HEK293 (cell line): ENCODE measurements around the gene GALNT16.

Experiments used
- CTCF ChIA-PET: fragments of 350-600 bp; formaldehyde crosslinking; extraction: SDS; loops from one replicate; lab custom pipeline; 2021; ENCODE audit warnings: antibody characterized with exemption; lab: Yijun Ruan, JAX
- POLR2A ChIA-PET: fragments of 300-600 bp; formaldehyde crosslinking; extraction: SDS; loops from one replicate; lab custom pipeline; 2020; ENCODE audit warnings: antibody characterized with exemption, inconsistent platforms; lab: Yijun Ruan, JAX
- H3K27ac ChIP-seq: fragments of 200-500 bp; sonication (Bioruptor generic); 2 replicates; pipeline ENCODE4 v1.5.1; 2014; ENCODE audit warnings: low read depth, low read length, control low read depth, inconsistent platforms; ENCODE audit errors: extremely low read depth
- H3K36me3 ChIP-seq, 2 experiments: fragments of 200-500 bp in 1 of 2; sonication (Bioruptor generic) in 1 of 2; 1 replicate in 1 of 2; 2 replicates in 1 of 2; pipeline ENCODE4 v1.5.1; 2014 to 2017; ENCODE audit warnings: inconsistent platforms in 2 of 2, low read length in 2 of 2; ENCODE audit not compliant: control insufficient read depth in 2 of 2, insufficient read depth in 1 of 2
- H3K4me1 ChIP-seq: fragments of 200-500 bp; sonication (Bioruptor generic); 2 replicates; pipeline ENCODE4 v1.5.1; 2014; ENCODE audit warnings: mild to moderate bottlenecking, low read length, inconsistent platforms; ENCODE audit not compliant: control insufficient read depth, insufficient read depth
- H3K4me3 ChIP-seq: 2 replicates; pipeline ENCODE4 v1.5.1; 2011; ENCODE audit warnings: low read depth, mild to moderate bottlenecking, control low read depth, low read length, moderate library complexity
- H3K9me3 ChIP-seq: fragments of 200-500 bp; sonication (Bioruptor generic); 2 replicates; pipeline ENCODE4 v1.5.1; 2014; ENCODE audit warnings: low read depth, low read length, inconsistent platforms; ENCODE audit not compliant: control insufficient read depth, insufficient read depth
- BCL11A ChIP-seq: fragments of 450-650 bp; formaldehyde crosslinking; IDR thresholded peaks from 2 replicates; pipeline ENCODE4 v1.5.1; 2016; ENCODE audit warnings: low read depth, missing biosample characterization, missing genetic modification characterization
- HOXA7 ChIP-seq: sonication (generic); formaldehyde crosslinking; IDR thresholded peaks from 2 replicates; pipeline ENCODE4 v1.8.1; 2022; ENCODE audit warnings: missing genetic modification reagents, borderline replicate concordance
- HOXC10 ChIP-seq: sonication (generic); formaldehyde crosslinking; IDR thresholded peaks from 2 replicates; pipeline ENCODE4 v1.8.1; 2023; ENCODE audit warnings: mild to moderate bottlenecking, missing genetic modification reagents
- ZNF174 ChIP-seq: fragments of 450-650 bp; formaldehyde crosslinking; IDR thresholded peaks from 2 replicates; pipeline ENCODE4 v1.5.0; 2017; ENCODE audit warnings: missing biosample characterization, mild to moderate bottlenecking, missing genetic modification characterization
- ZNF184 ChIP-seq: fragments of 450-650 bp; IDR thresholded peaks from 2 replicates; pipeline ENCODE4 v1.5.1; 2018; ENCODE audit warnings: missing biosample characterization, mild to moderate bottlenecking, missing genetic modification characterization
- ZNF354C ChIP-seq: fragments of 450-650 bp; formaldehyde crosslinking; IDR thresholded peaks from 2 replicates; pipeline ENCODE4 v1.5.1; 2016; ENCODE audit warnings: missing biosample characterization, missing genetic modification characterization, low read depth, borderline replicate concordance
- ZNF391 ChIP-seq: fragments of 450-650 bp; formaldehyde crosslinking; IDR thresholded peaks from 2 replicates; pipeline ENCODE4 v1.5.1; 2016; ENCODE audit warnings: low read depth, missing biosample characterization, missing genetic modification characterization, borderline replicate concordance
- ZNF416 ChIP-seq: fragments of 450-650 bp; formaldehyde crosslinking; IDR thresholded peaks from 2 replicates; pipeline ENCODE4 v1.5.1; 2016; ENCODE audit warnings: missing biosample characterization, missing genetic modification characterization
- ZNF423 ChIP-seq: fragments of 450-650 bp; formaldehyde crosslinking; IDR thresholded peaks from 2 replicates; pipeline ENCODE4 v1.5.1; 2016; ENCODE audit warnings: missing biosample characterization, missing genetic modification characterization
- ZNF530 ChIP-seq: fragments of 450-650 bp; formaldehyde crosslinking; IDR thresholded peaks from 2 replicates; pipeline ENCODE4 v1.5.1; 2016; ENCODE audit warnings: low read depth, missing biosample characterization, missing genetic modification characterization
- ZNF571 ChIP-seq: fragments of 450-650 bp; formaldehyde crosslinking; IDR thresholded peaks from 2 replicates; pipeline ENCODE4 v1.5.0; 2017; ENCODE audit warnings: missing biosample characterization, missing genetic modification characterization
- ZNF585B ChIP-seq: fragments of 450-650 bp; formaldehyde crosslinking; IDR thresholded peaks from 2 replicates; pipeline ENCODE4 v1.5.1; 2016; ENCODE audit warnings: missing biosample characterization, missing genetic modification characterization
- ZNF621 ChIP-seq: fragments of 450-650 bp; formaldehyde crosslinking; IDR thresholded peaks from 2 replicates; pipeline ENCODE4 v1.5.1; 2017; ENCODE audit warnings: missing biosample characterization, missing genetic modification characterization
- ZNF747 ChIP-seq: fragments of 450-650 bp; formaldehyde crosslinking; IDR thresholded peaks from 2 replicates; pipeline ENCODE4 v1.5.1; 2016; ENCODE audit warnings: missing biosample characterization, missing genetic modification characterization
- ZSCAN16 ChIP-seq: fragments of 450-650 bp; formaldehyde crosslinking; IDR thresholded peaks from 2 replicates; pipeline ENCODE4 v1.5.1; 2016; ENCODE audit warnings: missing biosample characterization, missing genetic modification characterization
- TF ChIP-seq, protein P1 (sequence below): fragments of 450-650 bp; formaldehyde crosslinking; IDR thresholded peaks from 2 replicates; pipeline ENCODE4 v1.5.1; 2016; ENCODE audit warnings: missing biosample characterization, missing genetic modification characterization, borderline replicate concordance
- TF ChIP-seq, protein P2 (sequence below): fragments of 450-650 bp; formaldehyde crosslinking; IDR thresholded peaks from 2 replicates; pipeline ENCODE4 v1.5.1; 2017; ENCODE audit warnings: missing biosample characterization, missing genetic modification characterization
- TF ChIP-seq, protein P3 (sequence below): fragments of 450-650 bp; formaldehyde crosslinking; IDR thresholded peaks from 2 replicates; pipeline ENCODE4 v1.5.1; 2017; ENCODE audit warnings: missing biosample characterization, missing genetic modification characterization
- TF ChIP-seq, protein P4 (sequence below): fragments of 450-650 bp; formaldehyde crosslinking; IDR thresholded peaks from 2 replicates; pipeline ENCODE4 v1.5.1; 2016; ENCODE audit warnings: missing biosample characterization, missing genetic modification characterization
- TF ChIP-seq, protein P5 (sequence below): fragments of 450-650 bp; formaldehyde crosslinking; IDR thresholded peaks from 2 replicates; pipeline ENCODE4 v1.5.1; 2016; ENCODE audit warnings: missing biosample characterization, missing genetic modification characterization

Gene GALNT16

DNA sequence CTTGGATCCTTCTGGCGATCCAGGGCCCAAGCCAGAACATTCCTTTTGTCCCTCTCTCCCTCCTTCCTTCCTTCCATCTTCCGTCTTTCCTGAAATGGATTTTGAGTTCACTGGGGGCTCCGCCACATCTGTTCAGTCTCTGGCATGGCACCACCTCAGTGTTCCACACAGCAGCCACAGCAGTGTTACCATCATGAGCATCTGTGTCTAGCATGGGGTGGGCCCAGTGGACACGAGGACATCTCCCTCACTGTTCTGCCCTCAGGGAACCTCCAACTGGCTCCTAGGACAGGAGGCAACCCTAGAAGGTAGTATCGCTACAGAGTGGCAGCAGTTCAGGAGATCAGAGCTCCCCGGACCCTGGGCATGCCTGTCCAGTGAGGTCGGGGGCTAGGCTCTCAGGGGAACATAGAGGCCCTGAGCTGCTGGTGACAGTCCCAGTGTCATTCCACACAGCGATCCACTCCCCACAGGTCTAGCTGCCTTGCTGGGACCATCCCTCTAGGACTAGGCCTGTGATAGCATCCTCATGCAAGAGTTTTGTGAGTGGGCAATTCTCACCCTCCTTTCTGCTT, 59.0 kb downstream of the GALNT16 start:
- Histone ChIP-seq H3K36me3 (no peaks in the 10 kb centered on the region), H3K4me1 (no peaks in the 10 kb centered on the region), H3K27ac (no peak overlapping the region), H3K9me3 (no peaks in the 10 kb centered on the region), H3K4me3 (no peak overlapping the region)
- ChIA-PET POLR2A (no interaction called here), CTCF (interaction anchor here (0.6 to 0.7 kb wide), 2 partner anchors 412 to 1087 kb away, joined by 3 read pairs; no protein-coding TSS in a partner anchor)
- TF ChIP-seq ZSCAN16 = no peak
- TF ChIP-seq ZNF354C = no peak
- TF ChIP-seq BCL11A (tag by site-specific recombination) = no peak
- no peak for TF ChIP-seq ZNF391 (tag by site-specific recombination)
- no peak for TF ChIP-seq ZNF423
- TF ChIP-seq, protein P1, sequence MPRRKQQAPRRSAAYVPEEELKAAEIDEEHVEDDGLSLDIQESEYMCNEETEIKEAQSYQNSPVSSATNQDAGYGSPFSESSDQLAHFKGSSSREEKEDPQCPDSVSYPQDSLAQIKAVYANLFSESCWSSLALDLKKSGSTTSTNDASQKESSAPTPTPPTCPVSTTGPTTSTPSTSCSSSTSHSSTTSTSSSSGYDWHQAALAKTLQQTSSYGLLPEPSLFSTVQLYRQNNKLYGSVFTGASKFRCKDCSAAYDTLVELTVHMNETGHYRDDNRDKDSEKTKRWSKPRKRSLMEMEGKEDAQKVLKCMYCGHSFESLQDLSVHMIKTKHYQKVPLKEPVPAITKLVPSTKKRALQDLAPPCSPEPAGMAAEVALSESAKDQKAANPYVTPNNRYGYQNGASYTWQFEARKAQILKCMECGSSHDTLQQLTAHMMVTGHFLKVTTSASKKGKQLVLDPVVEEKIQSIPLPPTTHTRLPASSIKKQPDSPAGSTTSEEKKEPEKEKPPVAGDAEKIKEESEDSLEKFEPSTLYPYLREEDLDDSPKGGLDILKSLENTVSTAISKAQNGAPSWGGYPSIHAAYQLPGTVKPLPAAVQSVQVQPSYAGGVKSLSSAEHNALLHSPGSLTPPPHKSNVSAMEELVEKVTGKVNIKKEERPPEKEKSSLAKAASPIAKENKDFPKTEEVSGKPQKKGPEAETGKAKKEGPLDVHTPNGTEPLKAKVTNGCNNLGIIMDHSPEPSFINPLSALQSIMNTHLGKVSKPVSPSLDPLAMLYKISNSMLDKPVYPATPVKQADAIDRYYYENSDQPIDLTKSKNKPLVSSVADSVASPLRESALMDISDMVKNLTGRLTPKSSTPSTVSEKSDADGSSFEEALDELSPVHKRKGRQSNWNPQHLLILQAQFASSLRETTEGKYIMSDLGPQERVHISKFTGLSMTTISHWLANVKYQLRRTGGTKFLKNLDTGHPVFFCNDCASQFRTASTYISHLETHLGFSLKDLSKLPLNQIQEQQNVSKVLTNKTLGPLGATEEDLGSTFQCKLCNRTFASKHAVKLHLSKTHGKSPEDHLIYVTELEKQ (tag by site-specific recombination) = no peak
- no peak for TF ChIP-seq ZNF184 (tag by site-specific recombination)
- TF ChIP-seq ZNF530 = no peak
- TF ChIP-seq ZNF571 = no peak

DNA sequence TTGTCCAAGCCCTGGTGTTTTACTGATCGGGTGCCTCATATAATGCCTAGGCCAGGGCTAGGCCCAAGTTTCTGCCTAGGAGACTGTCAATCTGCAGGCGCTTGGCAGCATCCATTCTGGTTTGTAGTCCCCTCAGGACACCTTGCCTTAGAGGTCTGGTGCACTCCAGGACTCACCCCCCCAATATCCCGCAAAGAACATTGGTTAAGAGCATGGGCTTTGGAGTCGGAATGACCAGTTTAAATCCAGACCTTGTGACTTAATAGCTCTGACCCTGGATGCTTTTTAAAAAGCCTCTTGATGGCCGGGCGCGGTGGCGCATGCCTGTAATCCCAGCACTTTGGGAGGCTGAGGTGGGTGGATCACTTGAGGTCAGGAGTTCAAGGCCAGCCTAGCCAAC, 60.0 kb downstream of the GALNT16 start:
- POLR2A ChIA-PET = no interaction called here
- CTCF ChIA-PET = no interaction called here
- TF ChIP-seq, protein P2, sequence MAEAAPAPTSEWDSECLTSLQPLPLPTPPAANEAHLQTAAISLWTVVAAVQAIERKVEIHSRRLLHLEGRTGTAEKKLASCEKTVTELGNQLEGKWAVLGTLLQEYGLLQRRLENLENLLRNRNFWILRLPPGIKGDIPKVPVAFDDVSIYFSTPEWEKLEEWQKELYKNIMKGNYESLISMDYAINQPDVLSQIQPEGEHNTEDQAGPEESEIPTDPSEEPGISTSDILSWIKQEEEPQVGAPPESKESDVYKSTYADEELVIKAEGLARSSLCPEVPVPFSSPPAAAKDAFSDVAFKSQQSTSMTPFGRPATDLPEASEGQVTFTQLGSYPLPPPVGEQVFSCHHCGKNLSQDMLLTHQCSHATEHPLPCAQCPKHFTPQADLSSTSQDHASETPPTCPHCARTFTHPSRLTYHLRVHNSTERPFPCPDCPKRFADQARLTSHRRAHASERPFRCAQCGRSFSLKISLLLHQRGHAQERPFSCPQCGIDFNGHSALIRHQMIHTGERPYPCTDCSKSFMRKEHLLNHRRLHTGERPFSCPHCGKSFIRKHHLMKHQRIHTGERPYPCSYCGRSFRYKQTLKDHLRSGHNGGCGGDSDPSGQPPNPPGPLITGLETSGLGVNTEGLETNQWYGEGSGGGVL (tag by site-specific recombination) = no peak
- TF ChIP-seq ZNF621 (tag by site-specific recombination) = no peak
- no peak for TF ChIP-seq ZNF423
- no peak for TF ChIP-seq HOXA7
- TF ChIP-seq ZNF747 (tag by site-specific recombination) = no peak
- no peak for TF ChIP-seq ZNF585B (tag by site-specific recombination)
- TF ChIP-seq, protein P3, sequence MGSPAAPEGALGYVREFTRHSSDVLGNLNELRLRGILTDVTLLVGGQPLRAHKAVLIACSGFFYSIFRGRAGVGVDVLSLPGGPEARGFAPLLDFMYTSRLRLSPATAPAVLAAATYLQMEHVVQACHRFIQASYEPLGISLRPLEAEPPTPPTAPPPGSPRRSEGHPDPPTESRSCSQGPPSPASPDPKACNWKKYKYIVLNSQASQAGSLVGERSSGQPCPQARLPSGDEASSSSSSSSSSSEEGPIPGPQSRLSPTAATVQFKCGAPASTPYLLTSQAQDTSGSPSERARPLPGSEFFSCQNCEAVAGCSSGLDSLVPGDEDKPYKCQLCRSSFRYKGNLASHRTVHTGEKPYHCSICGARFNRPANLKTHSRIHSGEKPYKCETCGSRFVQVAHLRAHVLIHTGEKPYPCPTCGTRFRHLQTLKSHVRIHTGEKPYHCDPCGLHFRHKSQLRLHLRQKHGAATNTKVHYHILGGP = no peak
- no peak for TF ChIP-seq ZNF174 (tag by site-specific recombination)
- TF ChIP-seq HOXC10 = no peak
- TF ChIP-seq ZNF416 = no peak
- TF ChIP-seq, protein P4, sequence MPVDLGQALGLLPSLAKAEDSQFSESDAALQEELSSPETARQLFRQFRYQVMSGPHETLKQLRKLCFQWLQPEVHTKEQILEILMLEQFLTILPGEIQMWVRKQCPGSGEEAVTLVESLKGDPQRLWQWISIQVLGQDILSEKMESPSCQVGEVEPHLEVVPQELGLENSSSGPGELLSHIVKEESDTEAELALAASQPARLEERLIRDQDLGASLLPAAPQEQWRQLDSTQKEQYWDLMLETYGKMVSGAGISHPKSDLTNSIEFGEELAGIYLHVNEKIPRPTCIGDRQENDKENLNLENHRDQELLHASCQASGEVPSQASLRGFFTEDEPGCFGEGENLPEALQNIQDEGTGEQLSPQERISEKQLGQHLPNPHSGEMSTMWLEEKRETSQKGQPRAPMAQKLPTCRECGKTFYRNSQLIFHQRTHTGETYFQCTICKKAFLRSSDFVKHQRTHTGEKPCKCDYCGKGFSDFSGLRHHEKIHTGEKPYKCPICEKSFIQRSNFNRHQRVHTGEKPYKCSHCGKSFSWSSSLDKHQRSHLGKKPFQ (tag by site-specific recombination) = no peak
- TF ChIP-seq, protein P5, sequence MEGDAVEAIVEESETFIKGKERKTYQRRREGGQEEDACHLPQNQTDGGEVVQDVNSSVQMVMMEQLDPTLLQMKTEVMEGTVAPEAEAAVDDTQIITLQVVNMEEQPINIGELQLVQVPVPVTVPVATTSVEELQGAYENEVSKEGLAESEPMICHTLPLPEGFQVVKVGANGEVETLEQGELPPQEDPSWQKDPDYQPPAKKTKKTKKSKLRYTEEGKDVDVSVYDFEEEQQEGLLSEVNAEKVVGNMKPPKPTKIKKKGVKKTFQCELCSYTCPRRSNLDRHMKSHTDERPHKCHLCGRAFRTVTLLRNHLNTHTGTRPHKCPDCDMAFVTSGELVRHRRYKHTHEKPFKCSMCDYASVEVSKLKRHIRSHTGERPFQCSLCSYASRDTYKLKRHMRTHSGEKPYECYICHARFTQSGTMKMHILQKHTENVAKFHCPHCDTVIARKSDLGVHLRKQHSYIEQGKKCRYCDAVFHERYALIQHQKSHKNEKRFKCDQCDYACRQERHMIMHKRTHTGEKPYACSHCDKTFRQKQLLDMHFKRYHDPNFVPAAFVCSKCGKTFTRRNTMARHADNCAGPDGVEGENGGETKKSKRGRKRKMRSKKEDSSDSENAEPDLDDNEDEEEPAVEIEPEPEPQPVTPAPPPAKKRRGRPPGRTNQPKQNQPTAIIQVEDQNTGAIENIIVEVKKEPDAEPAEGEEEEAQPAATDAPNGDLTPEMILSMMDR (tag by site-specific recombination) = no peak
- no peaks in the 10 kb centered on the region for H3K4me1 ChIP-seq
- H3K9me3 ChIP-seq = no peaks in the 10 kb centered on the region
- no peaks in the 10 kb centered on the region for H3K36me3 ChIP-seq
- H3K4me3 ChIP-seq = no peak overlapping the region
- no peak overlapping the region for H3K27ac ChIP-seq
